ENCODE measurements around the gene MRPS26. TPM values are rescaled to one million over a fixed set of nuclear protein-coding genes. Genes with fewer than 3 reads are reported as not detected.

The MRPS26 gene
- total RNA-seq, 1 experiment from 2014 or later, result 95.0 TPM

GRCh38 chr20:3027987-3028386 is 17.9 kb upstream of the MRPS26 start:
- Histone ChIP-seq H3K27me3 (replicated peaks; ENCODE audit: control insufficient read depth, insufficient read depth, low read length) (no peaks in the 10 kb centered on the region), H3K4me1 (peaks cover 20% of the 10 kb centered on the region), H3K9me3 (no peaks in the 10 kb centered on the region), H3K36me3 (ENCODE audit: control insufficient read depth, insufficient read depth, low read length) (peaks cover 7% of the 10 kb centered on the region; the same call in 1 of the 2 replicates), H3K4me3 (ENCODE audit: low read depth, low read length) (no peak overlapping the region)
- H3K27me3 Mint-ChIP-seq (ENCODE audit: insufficient read depth, unreplicated experiment), result no peaks in the 10 kb centered on the region
- H3K36me3 Mint-ChIP-seq (ENCODE audit: insufficient read depth, unreplicated experiment), result peaks cover 55% of the 10 kb centered on the region
- peaks cover 16% of the 10 kb centered on the region for H3K4me1 Mint-ChIP-seq (ENCODE audit: low read depth, unreplicated experiment)
- CTCF ChIA-PET, result no interaction called here
- no peak for DNase-seq
- POLR2A ChIA-PET, result no interaction called here
- intact Hi-C loops (cut with micrococcal nuclease; ENCODE audit: unreplicated experiment), result no loop called here
- no peaks in the 10 kb centered on the region for H3K9me3 Mint-ChIP-seq (ENCODE audit: unreplicated experiment)
- no peak overlapping the region for H3K27ac Mint-ChIP-seq (ENCODE audit: unreplicated experiment)
- no peak for TF ChIP-seq CTCF (IDR thresholded peaks at IDR 0.05; ENCODE audit: insufficient read depth in 1 of 2, low read depth in 1 of 2, low read length in 1 of 2, severe bottlenecking in 1 of 2, unreplicated experiment in 1 of 2)
- no TSS peak for BruUV-seq (replicated peaks)
- H3K4me3 Mint-ChIP-seq (ENCODE audit: unreplicated experiment), result no peak overlapping the region

DNA sequence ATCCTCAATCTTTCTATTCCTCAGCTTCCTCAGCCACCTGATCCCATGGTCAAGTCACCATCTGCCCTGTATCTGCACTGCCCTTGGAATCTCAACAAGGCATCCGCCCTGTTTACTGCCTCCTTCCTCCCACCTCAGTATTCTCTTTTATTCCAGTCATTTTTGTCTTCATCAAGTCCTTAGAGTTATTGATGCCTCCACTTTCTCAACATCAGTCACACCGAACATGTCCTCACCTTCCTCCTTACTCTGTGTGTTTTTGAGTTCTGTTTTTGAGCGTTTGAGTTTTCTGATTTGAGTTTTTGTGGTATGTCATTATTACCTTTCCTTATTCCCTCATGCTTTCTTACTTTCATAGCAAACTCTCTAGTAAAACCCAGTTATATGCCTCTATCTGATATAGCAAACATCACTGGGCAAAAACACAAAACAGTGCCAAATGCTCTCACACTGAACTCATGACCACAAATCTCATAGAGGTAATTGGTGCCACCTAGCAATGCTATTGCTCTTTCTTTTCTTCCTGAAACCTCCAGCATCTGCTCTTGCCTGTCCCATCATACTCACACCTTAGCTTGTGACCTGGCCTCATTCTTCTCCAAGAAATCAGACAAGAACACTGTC is 14.2 kb upstream of the MRPS26 start:
- no TSS peak for BruUV-seq (replicated peaks)
- no peaks in the 10 kb centered on the region for H3K9me3 Mint-ChIP-seq (ENCODE audit: unreplicated experiment)
- intact Hi-C loops (cut with micrococcal nuclease; ENCODE audit: unreplicated experiment), result no loop called here
- no peaks in the 10 kb centered on the region for H3K9me3 ChIP-seq
- no peak for TF ChIP-seq CTCF (IDR thresholded peaks at IDR 0.05; ENCODE audit: insufficient read depth in 1 of 2, low read depth in 1 of 2, low read length in 1 of 2, severe bottlenecking in 1 of 2, unreplicated experiment in 1 of 2)
- peaks cover 20% of the 10 kb centered on the region for H3K36me3 Mint-ChIP-seq (ENCODE audit: insufficient read depth, unreplicated experiment)
- no peaks in the 10 kb centered on the region for H3K4me1 ChIP-seq
- ChIA-PET POLR2A (no interaction called here), CTCF (no interaction called here)
- no peak for DNase-seq
- H3K27me3 Mint-ChIP-seq (ENCODE audit: insufficient read depth, unreplicated experiment), result no peaks in the 10 kb centered on the region
- H3K4me1 Mint-ChIP-seq (ENCODE audit: low read depth, unreplicated experiment), result no peaks in the 10 kb centered on the region
- H3K27ac Mint-ChIP-seq (ENCODE audit: unreplicated experiment), result no peak overlapping the region
- no peaks in the 10 kb centered on the region for H3K27me3 ChIP-seq (replicated peaks; ENCODE audit: control insufficient read depth, insufficient read depth, low read length)
- no peak overlapping the region for H3K4me3 Mint-ChIP-seq (ENCODE audit: unreplicated experiment)
- H3K4me3 ChIP-seq (ENCODE audit: low read depth, low read length), result no peak overlapping the region
- H3K36me3 ChIP-seq (ENCODE audit: control insufficient read depth, insufficient read depth, low read length), result peaks cover 9% of the 10 kb centered on the region; the same call in 1 of the 2 replicates

GRCh38 chr20:3032624-3033023 is 13.2 kb upstream of the MRPS26 start:
- H3K36me3 Mint-ChIP-seq (ENCODE audit: insufficient read depth, unreplicated experiment), result peaks cover 10% of the 10 kb centered on the region
- no peak for TF ChIP-seq CTCF (IDR thresholded peaks at IDR 0.05; ENCODE audit: insufficient read depth in 1 of 2, low read depth in 1 of 2, low read length in 1 of 2, severe bottlenecking in 1 of 2, unreplicated experiment in 1 of 2)
- CTCF ChIA-PET, result interaction anchor here (0.6 kb wide), 1 partner anchor 68 kb away, joined by 6 read pairs; no protein-coding TSS in a partner anchor

More at GRCh38 chr20:3032624-3033023, 13.2 kb upstream of the MRPS26 start:
- POLR2A ChIA-PET, result no interaction called here
- Mint-ChIP-seq H3K27me3 (ENCODE audit: insufficient read depth, unreplicated experiment) (no peaks in the 10 kb centered on the region), H3K4me1 (ENCODE audit: low read depth, unreplicated experiment) (no peaks in the 10 kb centered on the region), H3K4me3 (ENCODE audit: unreplicated experiment) (no peak overlapping the region), H3K9me3 (ENCODE audit: unreplicated experiment) (no peaks in the 10 kb centered on the region), H3K27ac (ENCODE audit: unreplicated experiment) (no peak overlapping the region)
- intact Hi-C loops (cut with micrococcal nuclease; ENCODE audit: unreplicated experiment), result no loop called here
- Histone ChIP-seq H3K9me3 (no peaks in the 10 kb centered on the region), H3K4me3 (ENCODE audit: low read depth, low read length) (no peak overlapping the region), H3K36me3 (ENCODE audit: control insufficient read depth, insufficient read depth, low read length) (peaks cover 6% of the 10 kb centered on the region; the same call in 1 of the 2 replicates), H3K4me1 (no peaks in the 10 kb centered on the region), H3K27me3 (replicated peaks; ENCODE audit: control insufficient read depth, insufficient read depth, low read length) (no peaks in the 10 kb centered on the region)
- no peak for DNase-seq
- no TSS peak for BruUV-seq (replicated peaks)
